Measurements from ENCODE around the gene APBB3.

Gene APBB3

GRCh38 chr5:140564196-140565023 lies at the start of gene APBB3, which contains the start of gene SLC35A4:
Gene APBB3 (minus strand): TSS chr5:140564598. CDS start chr5:140564245, 353 bp downstream.
Gene SLC35A4 (plus strand): TSS chr5:140564828. CDS start chr5:140567170, 2,342 bp downstream.
- H3K27me3 ChIP-seq (ENCODE audit: low read length), result no peaks in the 10 kb centered on the region
- peak within 1 kb of the TSS; percentile 85 for H2AFZ ChIP-seq (ENCODE audit: low read depth, low read length, severe bottlenecking)
- peak within 1 kb of the TSS; percentile 72 for H3K4me3 ChIP-seq (ENCODE audit: insufficient read depth, low read length, poor library complexity, severe bottlenecking)
- peaks cover 15% of the 10 kb centered on the region; the same call in 1 of the 2 replicates for H3K79me2 ChIP-seq (ENCODE audit: insufficient read depth, low read length)
- no peaks in the 10 kb centered on the region for H3F3A ChIP-seq (ENCODE audit: insufficient read depth)
- H3K9me3 ChIP-seq (ENCODE audit: insufficient read depth, low read length), result no peaks in the 10 kb centered on the region
- no peaks in the 10 kb centered on the region for H4K20me1 ChIP-seq (ENCODE audit: low read depth, low read length)
- H3K4me2 ChIP-seq (ENCODE audit: low read depth, low read length, poor library complexity, severe bottlenecking), result peak within 1 kb of the TSS; percentile 71
- H3K27ac ChIP-seq (ENCODE audit: low read depth, low read length), result peak within 1 kb of the TSS; percentile 34
- H3K36me3 ChIP-seq (ENCODE audit: low read length), result no peaks in the 10 kb centered on the region
- no peak for TF ChIP-seq EZH2phosphoT487 (conservative IDR thresholded peaks at IDR 0.05; ENCODE audit: low read length)
- TF ChIP-seq CTCF (IDR thresholded peaks at IDR 0.05; ENCODE audit: insufficient read depth, low read length, poor library complexity, severe bottlenecking), result no peak
- H3K9ac ChIP-seq (ENCODE audit: low read length), result peak within 1 kb of the TSS; percentile 82
- no peaks in the 10 kb centered on the region for H3K9me2 ChIP-seq (replicated peaks; ENCODE audit: insufficient read depth, low read length)

GRCh38 chr5:140611020-140611521 lies 46.7 kb upstream of the APBB3 start:
- no peak overlapping the region for H2AFZ ChIP-seq (ENCODE audit: low read depth, low read length, severe bottlenecking)
- no peak overlapping the region for H3K27ac ChIP-seq (ENCODE audit: low read depth, low read length)
- H3K79me2 ChIP-seq (ENCODE audit: insufficient read depth, low read length), result no peaks in the 10 kb centered on the region
- H3K36me3 ChIP-seq (ENCODE audit: low read length), result no peaks in the 10 kb centered on the region
- no peaks in the 10 kb centered on the region for H3F3A ChIP-seq (ENCODE audit: insufficient read depth)
- no peak for TF ChIP-seq CTCF (IDR thresholded peaks at IDR 0.05; ENCODE audit: insufficient read depth, low read length, poor library complexity, severe bottlenecking)
- no peak for TF ChIP-seq EZH2phosphoT487 (conservative IDR thresholded peaks at IDR 0.05; ENCODE audit: low read length)
- no peak overlapping the region for H3K9ac ChIP-seq (ENCODE audit: low read length)
- no peak overlapping the region for H3K4me2 ChIP-seq (ENCODE audit: low read depth, low read length, poor library complexity, severe bottlenecking)
- H3K9me3 ChIP-seq (ENCODE audit: insufficient read depth, low read length), result no peaks in the 10 kb centered on the region
- no peaks in the 10 kb centered on the region for H3K27me3 ChIP-seq (ENCODE audit: low read length)
- no peaks in the 10 kb centered on the region for H3K9me2 ChIP-seq (replicated peaks; ENCODE audit: insufficient read depth, low read length)
- no peak overlapping the region for H3K4me3 ChIP-seq (ENCODE audit: insufficient read depth, low read length, poor library complexity, severe bottlenecking)
- H4K20me1 ChIP-seq (ENCODE audit: low read depth, low read length), result no peaks in the 10 kb centered on the region

GRCh38 chr5:140609126-140609525 lies 44.7 kb upstream of the APBB3 start:
- no peaks in the 10 kb centered on the region for H3K9me2 ChIP-seq (replicated peaks; ENCODE audit: insufficient read depth, low read length)
- no peaks in the 10 kb centered on the region for H3K79me2 ChIP-seq (ENCODE audit: insufficient read depth, low read length)
- H3K27me3 ChIP-seq (ENCODE audit: low read length), result no peaks in the 10 kb centered on the region
- H3F3A ChIP-seq (ENCODE audit: insufficient read depth), result no peaks in the 10 kb centered on the region
- H3K36me3 ChIP-seq (ENCODE audit: low read length), result no peaks in the 10 kb centered on the region
- no peaks in the 10 kb centered on the region for H4K20me1 ChIP-seq (ENCODE audit: low read depth, low read length)
- TF ChIP-seq CTCF (IDR thresholded peaks at IDR 0.05; ENCODE audit: insufficient read depth, low read length, poor library complexity, severe bottlenecking) (no peak), EZH2phosphoT487 (conservative IDR thresholded peaks at IDR 0.05; ENCODE audit: low read length) (no peak)
- H3K27ac ChIP-seq (ENCODE audit: low read depth, low read length), result no peak overlapping the region
- no peak overlapping the region for H3K4me2 ChIP-seq (ENCODE audit: low read depth, low read length, poor library complexity, severe bottlenecking)
- H3K9me3 ChIP-seq (ENCODE audit: insufficient read depth, low read length), result no peaks in the 10 kb centered on the region
- no peak overlapping the region for H3K4me3 ChIP-seq (ENCODE audit: insufficient read depth, low read length, poor library complexity, severe bottlenecking)
- no peak overlapping the region for H3K9ac ChIP-seq (ENCODE audit: low read length)
- no peak overlapping the region for H2AFZ ChIP-seq (ENCODE audit: low read depth, low read length, severe bottlenecking)
